H1 (cell line): ENCODE measurements around the gene CDK12. TPM values are rescaled to one million over a fixed set of nuclear protein-coding genes. Genes with fewer than 3 reads are reported as not detected.

Source experiments
- ATF3 ChIP-seq: IDR thresholded peaks from 2 replicates; pipeline ENCODE4 v1.6.1; 2011; ENCODE audit warnings: low read depth, mild to moderate bottlenecking, low read length; ENCODE audit not compliant: insufficient read depth
- CHD7 ChIP-seq: fragments of 300-600 bp; sonication (generic); IDR thresholded peaks from 2 replicates; pipeline ENCODE4 v1.7.1; 2012; ENCODE audit warnings: low read length, moderate library complexity, mild to moderate bottlenecking, inconsistent platforms; ENCODE audit not compliant: insufficient replicate concordance
- KDM4A ChIP-seq: IDR thresholded peaks from one replicate; pipeline ENCODE4 v1.7.1; 2012; ENCODE audit warnings: low read depth, mild to moderate bottlenecking, moderate library complexity, low read length, inconsistent platforms; ENCODE audit not compliant: severe bottlenecking
- polyA plus RNA-seq, 7 experiments: library from polyadenylated mRNA; depleted of rRNA in 3 of 7; stranded (reverse) in 5 of 7; unstranded in 2 of 7; fragments of >200 nt in 5 of 7; fragments of 200-250 nt in 2 of 7; gene quantifications; 1 replicate in 5 of 7; 2 replicates in 1 of 7; 4 replicates in 1 of 7; pipeline versions ENCODE4 v1.2.1 to v1.2.3, GENCODE V29; 2011 to 2013; ENCODE audit warnings: missing spikeins in 2 of 7, mixed read lengths in 2 of 7
- total RNA-seq: library from RNA; stranded (reverse); fragmentation: NEBNext Ultra II Directional; extraction: Animal tissue kit (Norgen Biotek cat#: 25700); gene quantifications from 2 replicates; pipeline ENCODE4 v1.2.1, GENCODE V29; 2021

Gene CDK12
- total and polyA plus RNA-seq, 2 of the 8 experiments (the other 6 are each of a cell fraction or from before 2014, with no cell fraction given), result 14.8 to 70.3 TPM

- TF ChIP-seq CHD7 (no peak), KDM4A (no peak), ATF3 (no peak)
Observed at GRCh38 chr17:39530513-39530912, 69.2 kb downstream of the CDK12 start (continued).
